ENCODE data around the gene UPK3B. TPM values are rescaled to one million over a fixed set of nuclear protein-coding genes. Genes with fewer than 3 reads are reported as not detected.
"Not testable (repeated sequence)": the region's sequence is repeated elsewhere in the genome, so short reads cannot be mapped to it uniquely, and the experiment has no call there.

UPK3B gene
- 1.1 and 1.2 TPM in 2 replicates for total RNA-seq

- Mint-ChIP-seq H3K4me1 (ENCODE audit: low read depth) (peaks cover 5% of the 10 kb centered on the region), H3K9me3 (no peaks in the 10 kb centered on the region), H3K27me3 (ENCODE audit: insufficient read depth) (no peaks in the 10 kb centered on the region), H3K36me3 (ENCODE audit: low read depth) (no peaks in the 10 kb centered on the region), H3K4me3 (no peak within 1 kb of the TSS), H3K27ac (no peak within 1 kb of the TSS)
- no peak for DNase-seq (ENCODE audit: low spot score)
- intact Hi-C loops (cut with micrococcal nuclease): loop anchor here (10.0 kb wide), 1 partner anchor 485 kb away; no protein-coding TSS in a partner anchor
Measured at GRCh38 chr7:76509931-76510877, at the start of gene UPK3B. UPK3B (plus strand) TSS chr7:76510552; CDS start chr7:76510653, 101 bp downstream.

- H3K27ac Mint-ChIP-seq; DNase-seq (ENCODE audit: low spot score); H3K27me3 Mint-ChIP-seq (ENCODE audit: insufficient read depth); H3K36me3 Mint-ChIP-seq (ENCODE audit: low read depth); intact Hi-C loops (cut with micrococcal nuclease); H3K4me3 Mint-ChIP-seq; H3K4me1 Mint-ChIP-seq (ENCODE audit: low read depth); H3K9me3 Mint-ChIP-seq: not testable (repeated sequence)
Measured at GRCh38 chr7:76460767-76461166, 49.6 kb upstream of the UPK3B start.

- peak within 1 kb of the TSS; percentile 56 for H3K4me3 Mint-ChIP-seq
- H3K9me3 Mint-ChIP-seq; H3K36me3 Mint-ChIP-seq (ENCODE audit: low read depth); H3K4me1 Mint-ChIP-seq (ENCODE audit: low read depth); H3K27ac Mint-ChIP-seq; H3K27me3 Mint-ChIP-seq (ENCODE audit: insufficient read depth); intact Hi-C loops (cut with micrococcal nuclease): not testable (repeated sequence)
- peak; percentile 50 for DNase-seq (ENCODE audit: low spot score)
Measured at GRCh38 chr7:76461464-76462101, 48.8 kb upstream of the UPK3B start, which contains the start of gene DTX2. DTX2 (plus strand) TSS chr7:76461709; CDS start chr7:76480510, 18,801 bp downstream.

GRCh38 chr7:76462271-76462882, 48.0 kb upstream of the UPK3B start:
- DNase-seq (ENCODE audit: low spot score); H3K4me1 Mint-ChIP-seq (ENCODE audit: low read depth); H3K27me3 Mint-ChIP-seq (ENCODE audit: insufficient read depth); H3K36me3 Mint-ChIP-seq (ENCODE audit: low read depth); intact Hi-C loops (cut with micrococcal nuclease); H3K27ac Mint-ChIP-seq; H3K9me3 Mint-ChIP-seq; H3K4me3 Mint-ChIP-seq: not testable (repeated sequence)

- DNase-seq (ENCODE audit: low spot score); H3K27me3 Mint-ChIP-seq (ENCODE audit: insufficient read depth); H3K27ac Mint-ChIP-seq; H3K9me3 Mint-ChIP-seq; H3K36me3 Mint-ChIP-seq (ENCODE audit: low read depth); H3K4me1 Mint-ChIP-seq (ENCODE audit: low read depth); intact Hi-C loops (cut with micrococcal nuclease); H3K4me3 Mint-ChIP-seq: not testable (repeated sequence)
Measured at GRCh38 chr7:76464959-76465358, 45.4 kb upstream of the UPK3B start.

- H3K27me3 Mint-ChIP-seq (ENCODE audit: insufficient read depth); intact Hi-C loops (cut with micrococcal nuclease); DNase-seq (ENCODE audit: low spot score); H3K4me3 Mint-ChIP-seq; H3K36me3 Mint-ChIP-seq (ENCODE audit: low read depth); H3K27ac Mint-ChIP-seq; H3K9me3 Mint-ChIP-seq; H3K4me1 Mint-ChIP-seq (ENCODE audit: low read depth): not testable (repeated sequence)
Measured at GRCh38 chr7:76465950-76466349, 44.4 kb upstream of the UPK3B start.

GRCh38 chr7:76467743-76468404, 42.5 kb upstream of the UPK3B start:
- H3K27me3 Mint-ChIP-seq (ENCODE audit: insufficient read depth): not testable (repeated sequence)

GRCh38 chr7:76471556-76472221, 38.7 kb upstream of the UPK3B start:
- H3K27me3 Mint-ChIP-seq (ENCODE audit: insufficient read depth); H3K9me3 Mint-ChIP-seq; H3K4me3 Mint-ChIP-seq; H3K4me1 Mint-ChIP-seq (ENCODE audit: low read depth); H3K27ac Mint-ChIP-seq; DNase-seq (ENCODE audit: low spot score); intact Hi-C loops (cut with micrococcal nuclease); H3K36me3 Mint-ChIP-seq (ENCODE audit: low read depth): not testable (repeated sequence)

More at GRCh38 chr7:76467743-76468404, 42.5 kb upstream of the UPK3B start:
- H3K36me3 Mint-ChIP-seq (ENCODE audit: low read depth); intact Hi-C loops (cut with micrococcal nuclease); H3K9me3 Mint-ChIP-seq; H3K27ac Mint-ChIP-seq; DNase-seq (ENCODE audit: low spot score); H3K4me1 Mint-ChIP-seq (ENCODE audit: low read depth); H3K4me3 Mint-ChIP-seq: not testable (repeated sequence)

GRCh38 chr7:76473097-76473496, 37.3 kb upstream of the UPK3B start:
- intact Hi-C loops (cut with micrococcal nuclease); H3K27me3 Mint-ChIP-seq (ENCODE audit: insufficient read depth); DNase-seq (ENCODE audit: low spot score); H3K4me1 Mint-ChIP-seq (ENCODE audit: low read depth); H3K27ac Mint-ChIP-seq; H3K4me3 Mint-ChIP-seq; H3K36me3 Mint-ChIP-seq (ENCODE audit: low read depth); H3K9me3 Mint-ChIP-seq: not testable (repeated sequence)

- H3K27me3 Mint-ChIP-seq (ENCODE audit: insufficient read depth); intact Hi-C loops (cut with micrococcal nuclease); DNase-seq (ENCODE audit: low spot score); H3K4me3 Mint-ChIP-seq; H3K9me3 Mint-ChIP-seq; H3K4me1 Mint-ChIP-seq (ENCODE audit: low read depth); H3K36me3 Mint-ChIP-seq (ENCODE audit: low read depth); H3K27ac Mint-ChIP-seq: not testable (repeated sequence)
Measured at GRCh38 chr7:76476280-76476679, 34.1 kb upstream of the UPK3B start.

GRCh38 chr7:76476742-76477474, 33.4 kb upstream of the UPK3B start:
- intact Hi-C loops (cut with micrococcal nuclease); H3K9me3 Mint-ChIP-seq; H3K4me3 Mint-ChIP-seq; H3K36me3 Mint-ChIP-seq (ENCODE audit: low read depth); DNase-seq (ENCODE audit: low spot score); H3K27me3 Mint-ChIP-seq (ENCODE audit: insufficient read depth); H3K4me1 Mint-ChIP-seq (ENCODE audit: low read depth); H3K27ac Mint-ChIP-seq: not testable (repeated sequence)

GRCh38 chr7:76479628-76480027, 30.7 kb upstream of the UPK3B start:
- H3K4me1 Mint-ChIP-seq (ENCODE audit: low read depth); H3K27me3 Mint-ChIP-seq (ENCODE audit: insufficient read depth); H3K27ac Mint-ChIP-seq; H3K4me3 Mint-ChIP-seq; H3K9me3 Mint-ChIP-seq; DNase-seq (ENCODE audit: low spot score); intact Hi-C loops (cut with micrococcal nuclease); H3K36me3 Mint-ChIP-seq (ENCODE audit: low read depth): not testable (repeated sequence)
